ENCODE results near the gene SLC4A2. TPM values are rescaled to one million over a fixed set of nuclear protein-coding genes. Genes with fewer than 3 reads are reported as not detected.

The SLC4A2 gene
- total RNA-seq, 3 donors from 2014 or later (not counting 1 experiment from before 2014, with no cell fraction given), result 60.4 to 87.3 (median 66.1) TPM

DNA sequence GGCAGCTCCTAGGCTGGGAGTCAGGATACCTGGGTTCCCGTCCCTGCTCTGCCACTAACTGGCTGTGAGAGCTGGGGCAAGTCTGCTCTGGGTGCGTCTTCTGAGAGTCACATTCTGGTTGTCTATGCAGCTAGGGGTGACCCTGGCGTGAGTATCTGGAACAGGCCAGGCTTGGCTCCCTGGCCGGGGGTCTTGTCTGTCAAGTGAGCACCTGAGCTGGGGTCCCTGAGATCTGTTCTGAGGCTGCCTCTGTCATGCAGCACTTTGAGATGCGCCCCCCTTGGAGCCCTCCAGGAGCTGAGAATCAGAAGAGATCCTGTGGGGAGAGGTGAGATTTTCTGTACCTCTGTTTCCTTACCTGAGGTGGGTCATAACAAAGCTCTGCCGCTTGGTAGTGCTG is 34.4 kb downstream of the SLC4A2 start:
- ATAC-seq, result no peak
- intact Hi-C loops (cut with micrococcal nuclease), result no loop called here
- Mint-ChIP-seq H3K4me1 (peaks cover 10 to 13% of the 10 kb centered on the region in 2 donors), H3K36me3 (no peaks in the 10 kb centered on the region), H3K27ac (no peak overlapping the region), H3K4me3 (no peak overlapping the region), H3K9me3 (no peaks in the 10 kb centered on the region), H3K27me3 (ENCODE audit: low read depth in 2 of 2) (no peaks in the 10 kb centered on the region)
- Histone ChIP-seq H3K27ac (ENCODE audit: low read length) (no peak overlapping the region), H3K9me3 (ENCODE audit: control insufficient read depth, insufficient read depth, low read length) (no peaks in the 10 kb centered on the region), H3K36me3 (ENCODE audit: control insufficient read depth, insufficient read depth, low read length) (no peaks in the 10 kb centered on the region), H3K27me3 (ENCODE audit: control insufficient read depth, insufficient read depth, low read length) (no peaks in the 10 kb centered on the region), H3K4me3 (ENCODE audit: low read length) (no peak overlapping the region), H3K4me1 (ENCODE audit: control insufficient read depth, insufficient read depth, low read length) (peaks cover 16% of the 10 kb centered on the region)
- no peak for DNase-seq
- TF ChIP-seq, protein P1, sequence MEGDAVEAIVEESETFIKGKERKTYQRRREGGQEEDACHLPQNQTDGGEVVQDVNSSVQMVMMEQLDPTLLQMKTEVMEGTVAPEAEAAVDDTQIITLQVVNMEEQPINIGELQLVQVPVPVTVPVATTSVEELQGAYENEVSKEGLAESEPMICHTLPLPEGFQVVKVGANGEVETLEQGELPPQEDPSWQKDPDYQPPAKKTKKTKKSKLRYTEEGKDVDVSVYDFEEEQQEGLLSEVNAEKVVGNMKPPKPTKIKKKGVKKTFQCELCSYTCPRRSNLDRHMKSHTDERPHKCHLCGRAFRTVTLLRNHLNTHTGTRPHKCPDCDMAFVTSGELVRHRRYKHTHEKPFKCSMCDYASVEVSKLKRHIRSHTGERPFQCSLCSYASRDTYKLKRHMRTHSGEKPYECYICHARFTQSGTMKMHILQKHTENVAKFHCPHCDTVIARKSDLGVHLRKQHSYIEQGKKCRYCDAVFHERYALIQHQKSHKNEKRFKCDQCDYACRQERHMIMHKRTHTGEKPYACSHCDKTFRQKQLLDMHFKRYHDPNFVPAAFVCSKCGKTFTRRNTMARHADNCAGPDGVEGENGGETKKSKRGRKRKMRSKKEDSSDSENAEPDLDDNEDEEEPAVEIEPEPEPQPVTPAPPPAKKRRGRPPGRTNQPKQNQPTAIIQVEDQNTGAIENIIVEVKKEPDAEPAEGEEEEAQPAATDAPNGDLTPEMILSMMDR (IDR thresholded peaks at IDR 0.05), result no peak
- 95% methylated on average over 6 of the region's 6 CpGs for WGBS (ENCODE audit: insufficient coverage)

DNA sequence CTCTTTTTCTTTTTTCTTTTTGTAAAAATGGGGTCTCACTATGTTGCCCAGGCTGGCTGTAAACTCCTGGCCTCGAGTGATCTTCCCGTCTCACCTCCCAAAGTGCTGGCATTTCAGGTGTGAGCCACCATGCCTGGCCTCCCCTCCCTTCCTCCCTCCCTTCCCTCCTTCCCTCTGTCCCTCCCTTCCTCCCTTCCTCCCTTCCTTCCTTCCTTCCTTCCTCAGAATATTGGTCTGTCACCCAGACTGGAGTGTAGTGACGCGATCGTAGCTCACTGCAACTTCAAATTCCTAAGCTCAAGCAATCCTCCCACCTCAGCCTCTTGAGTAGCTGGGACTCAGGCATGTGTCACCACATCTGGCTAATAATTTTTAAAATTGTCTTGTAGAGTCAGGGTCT is 35.3 kb downstream of the SLC4A2 start:
- no peaks in the 10 kb centered on the region for H3K9me3 Mint-ChIP-seq
- H3K4me1 Mint-ChIP-seq, result peaks cover under 1 to 4% of the 10 kb centered on the region in 2 donors
- intact Hi-C loops (cut with micrococcal nuclease), result no loop called here
- Histone ChIP-seq H3K4me1 (ENCODE audit: control insufficient read depth, insufficient read depth, low read length) (peaks cover 7% of the 10 kb centered on the region), H3K36me3 (ENCODE audit: control insufficient read depth, insufficient read depth, low read length) (no peaks in the 10 kb centered on the region), H3K27me3 (ENCODE audit: control insufficient read depth, insufficient read depth, low read length) (no peaks in the 10 kb centered on the region), H3K9me3 (ENCODE audit: control insufficient read depth, insufficient read depth, low read length) (no peaks in the 10 kb centered on the region), H3K27ac (ENCODE audit: low read length) (no peak overlapping the region), H3K4me3 (ENCODE audit: low read length) (no peak overlapping the region)
- no peaks in the 10 kb centered on the region for H3K36me3 Mint-ChIP-seq
- TF ChIP-seq, protein P1 (IDR thresholded peaks at IDR 0.05), result no peak
- H3K27ac Mint-ChIP-seq, result no peak overlapping the region
- 88% methylated on average over 5 of the region's 5 CpGs for WGBS (ENCODE audit: insufficient coverage)
- no peaks in the 10 kb centered on the region for H3K27me3 Mint-ChIP-seq (ENCODE audit: low read depth in 2 of 2)
- DNase-seq (no peak), ATAC-seq (no peak)
- H3K4me3 Mint-ChIP-seq, result no peak overlapping the region

DNA sequence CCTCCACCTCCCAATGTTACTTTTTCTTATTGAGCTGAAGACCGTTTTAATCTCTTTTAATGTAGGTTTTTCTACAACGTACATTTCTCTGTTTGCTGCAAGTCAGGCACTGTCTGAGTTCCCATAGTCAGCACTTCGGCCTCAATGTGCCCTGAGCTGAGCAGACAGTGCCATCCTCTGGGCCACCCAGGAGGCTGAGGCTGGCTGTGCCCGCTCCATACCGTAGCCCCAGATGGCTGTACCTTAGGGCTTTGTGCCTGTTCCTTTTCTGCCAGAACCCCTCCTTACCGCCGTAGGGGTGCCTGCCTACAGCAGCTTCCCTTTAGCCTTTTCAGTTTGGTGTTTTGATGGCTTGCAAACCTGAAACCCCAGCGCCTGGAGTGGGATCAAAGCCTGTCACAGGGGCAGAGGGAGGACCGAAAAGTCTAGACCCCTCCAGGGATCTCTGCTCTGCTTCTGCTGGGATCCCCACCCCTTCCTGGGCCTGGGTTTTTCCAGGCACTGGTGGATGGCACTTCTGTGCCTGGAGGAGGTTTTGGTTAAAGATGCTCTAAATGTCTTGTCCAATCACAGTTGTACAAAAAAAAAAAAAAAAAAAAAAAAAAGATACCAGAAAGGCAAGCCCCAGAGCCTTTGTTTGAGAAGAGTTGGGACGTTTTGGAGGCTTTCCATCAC is 35.9 kb downstream of the SLC4A2 start:
- intact Hi-C loops (cut with micrococcal nuclease), result no loop called here
- Mint-ChIP-seq H3K27me3 (ENCODE audit: low read depth in 2 of 2) (no peaks in the 10 kb centered on the region), H3K36me3 (no peaks in the 10 kb centered on the region), H3K27ac (no peak overlapping the region), H3K9me3 (no peaks in the 10 kb centered on the region), H3K4me3 (no peak overlapping the region), H3K4me1 (no peaks in the 10 kb centered on the region)
- Histone ChIP-seq H3K27me3 (ENCODE audit: control insufficient read depth, insufficient read depth, low read length) (no peaks in the 10 kb centered on the region), H3K27ac (ENCODE audit: low read length) (no peak overlapping the region), H3K9me3 (ENCODE audit: control insufficient read depth, insufficient read depth, low read length) (no peaks in the 10 kb centered on the region), H3K36me3 (ENCODE audit: control insufficient read depth, insufficient read depth, low read length) (no peaks in the 10 kb centered on the region), H3K4me3 (ENCODE audit: low read length) (no peak overlapping the region), H3K4me1 (ENCODE audit: control insufficient read depth, insufficient read depth, low read length) (peaks cover 1% of the 10 kb centered on the region)
- DNase-seq (peak in 1 of 2 donors; percentile 29), ATAC-seq (no peak)
- TF ChIP-seq, protein P1 (IDR thresholded peaks at IDR 0.05), result no peak
- 86% methylated on average over 9 of the region's 10 CpGs for WGBS (ENCODE audit: insufficient coverage)
